ENCODE results near the gene PER3.

The PER3 gene

DNA sequence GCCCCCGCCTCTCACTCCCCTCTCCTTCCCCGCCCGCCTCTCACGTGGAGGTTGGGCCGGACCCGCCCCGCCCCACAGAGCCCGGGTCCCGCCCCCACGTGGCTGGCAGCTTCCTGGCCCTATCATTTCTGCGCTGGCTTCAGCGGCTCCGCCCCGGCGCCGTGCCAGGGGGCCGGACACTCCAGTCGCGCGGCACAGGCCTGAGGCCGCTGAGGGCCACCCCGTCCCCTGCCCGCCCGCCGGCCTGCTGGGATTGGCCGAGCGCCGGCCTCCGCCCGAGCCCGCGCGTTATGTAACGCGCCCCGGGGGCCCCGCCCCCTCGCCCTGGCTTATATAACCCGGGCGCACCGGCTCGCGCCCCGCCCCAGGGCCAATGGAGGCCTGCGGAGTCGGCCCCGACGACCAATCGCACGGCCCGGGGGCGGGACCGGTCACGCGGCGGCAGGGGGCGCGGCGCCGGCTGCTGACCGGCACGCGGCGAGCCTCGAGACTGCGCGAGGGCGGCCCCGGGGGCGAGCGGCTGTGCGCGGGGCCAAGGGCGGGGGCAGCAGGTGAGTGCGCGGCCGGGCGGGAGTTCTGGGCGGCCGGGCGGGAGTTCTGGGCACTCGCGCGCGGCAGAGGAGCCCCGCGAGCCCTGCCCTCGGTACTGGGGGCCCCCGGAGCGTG is at the start of gene PER3:
Gene PER3 (plus strand): TSS at position 466 of the 666 bp plus-strand sequence. CDS start 587 bp downstream, outside the sequence.
- peak; percentile 99 to 100 (median 99) for DNase-seq

DNA sequence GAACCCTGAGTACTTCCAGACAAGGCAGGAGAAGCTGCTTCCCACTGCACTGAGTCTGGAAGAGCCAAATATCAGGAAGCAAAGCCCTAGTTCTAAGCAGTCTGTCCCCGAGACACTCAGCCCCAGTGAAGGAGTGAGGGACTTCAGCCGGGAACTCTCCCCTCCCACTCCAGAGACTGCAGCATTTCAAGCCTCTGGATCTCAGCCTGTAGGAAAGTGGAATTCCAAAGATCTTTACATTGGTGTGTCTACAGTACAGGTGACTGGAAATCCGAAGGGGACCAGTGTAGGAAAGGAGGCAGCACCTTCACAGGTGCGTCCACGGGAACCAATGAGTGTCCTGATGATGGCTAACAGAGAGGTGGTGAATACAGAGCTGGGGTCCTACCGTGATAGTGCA is 46.0 kb upstream of the PER3 start:
- DNase-seq = no peak

DNA sequence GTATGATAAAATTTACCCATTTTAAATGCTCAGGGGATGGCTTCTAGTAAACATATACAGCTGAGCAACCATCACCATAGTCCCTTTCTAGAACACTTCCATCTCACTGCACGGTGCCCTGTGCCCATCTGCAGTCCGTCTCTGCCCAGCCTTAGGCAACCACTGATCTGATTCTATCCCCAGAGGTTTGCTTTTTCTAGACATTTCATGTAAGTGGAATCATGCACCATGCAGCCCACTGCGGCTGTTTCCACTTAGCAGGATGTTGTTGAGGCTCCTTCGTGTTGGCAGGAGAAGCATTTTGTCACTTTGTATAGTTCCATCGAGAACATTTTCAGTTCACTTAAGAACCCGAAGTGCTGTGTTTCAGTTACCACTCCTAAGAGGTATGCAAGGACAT is 40.7 kb upstream of the PER3 start:
- DNase-seq = no peak

DNA sequence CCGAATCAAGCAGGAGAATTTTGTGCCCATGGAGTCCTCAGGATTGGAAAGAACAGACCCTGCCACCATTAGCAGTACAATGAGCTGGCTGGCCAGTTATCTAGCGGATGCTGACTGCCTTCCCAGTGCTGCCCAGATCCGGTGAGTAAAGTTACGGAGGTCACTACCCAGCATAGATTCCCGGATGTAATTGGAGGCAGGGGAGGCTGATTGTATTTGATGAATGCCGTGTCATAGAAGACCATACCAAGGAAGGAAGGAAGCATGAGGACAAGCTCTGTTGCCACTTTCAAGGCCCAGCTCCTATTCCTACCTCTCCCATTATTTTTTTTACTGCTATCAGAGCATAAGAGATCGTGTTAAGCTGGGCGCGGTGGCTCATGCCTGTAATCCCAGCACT is 39.2 kb upstream of the PER3 start:
- DNase-seq = no peak

DNA sequence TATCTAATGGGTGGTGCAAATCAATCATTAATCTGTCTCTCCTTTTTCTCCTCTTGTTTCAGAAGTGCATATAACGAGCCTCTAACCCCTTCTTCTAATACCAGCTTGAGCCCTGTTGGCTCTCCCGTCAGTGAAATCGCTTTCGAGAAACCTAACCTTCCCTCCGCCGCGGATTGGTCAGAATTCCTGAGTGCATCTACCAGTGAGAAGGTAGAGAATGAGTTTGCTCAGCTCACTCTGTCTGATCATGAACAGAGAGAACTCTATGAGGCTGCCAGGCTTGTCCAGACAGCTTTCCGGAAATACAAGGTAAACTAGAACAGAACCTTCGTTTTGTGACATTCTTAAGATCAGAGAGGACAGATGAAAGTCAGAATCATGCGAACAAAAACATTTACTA is 38.3 kb upstream of the PER3 start:
- no peak for DNase-seq

DNA sequence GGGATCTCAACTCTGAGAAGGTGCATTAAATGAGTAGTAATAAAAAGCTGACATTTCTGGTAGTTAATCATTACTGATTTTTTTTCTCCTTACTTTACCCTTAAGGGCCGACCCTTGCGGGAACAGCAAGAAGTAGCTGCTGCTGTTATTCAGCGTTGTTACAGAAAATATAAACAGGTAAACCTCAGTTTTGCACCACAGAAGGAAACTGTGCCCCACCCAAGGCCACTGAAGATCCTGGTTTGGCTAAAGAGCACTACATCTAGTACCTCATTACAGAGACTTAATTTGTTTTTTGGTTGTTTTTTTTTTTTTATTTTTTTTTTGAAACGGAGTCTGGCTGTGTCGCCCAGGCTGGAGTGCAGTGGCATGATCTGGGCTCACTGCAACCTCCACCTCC is 36.5 kb upstream of the PER3 start:
- DNase-seq = no peak

DNA sequence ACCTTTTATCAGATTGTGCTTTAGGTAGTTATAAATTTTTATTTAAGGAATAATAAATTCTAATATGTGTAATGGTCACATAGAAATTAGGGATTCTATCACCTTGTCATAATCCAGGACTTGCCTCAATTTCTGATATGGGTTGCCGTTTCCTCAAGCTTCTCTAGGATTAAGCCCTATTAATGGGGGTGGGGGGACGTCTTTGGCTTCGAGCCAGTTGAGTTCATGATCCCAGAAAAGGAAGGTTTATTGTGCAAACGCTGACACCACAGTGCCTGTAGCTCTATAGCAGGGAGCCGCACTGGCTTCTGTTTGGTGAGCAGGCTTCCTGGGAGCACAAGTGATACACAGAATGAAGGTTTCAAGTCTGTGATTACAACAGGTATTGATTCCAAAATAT is 35.0 kb upstream of the PER3 start:
- no peak for DNase-seq

DNA sequence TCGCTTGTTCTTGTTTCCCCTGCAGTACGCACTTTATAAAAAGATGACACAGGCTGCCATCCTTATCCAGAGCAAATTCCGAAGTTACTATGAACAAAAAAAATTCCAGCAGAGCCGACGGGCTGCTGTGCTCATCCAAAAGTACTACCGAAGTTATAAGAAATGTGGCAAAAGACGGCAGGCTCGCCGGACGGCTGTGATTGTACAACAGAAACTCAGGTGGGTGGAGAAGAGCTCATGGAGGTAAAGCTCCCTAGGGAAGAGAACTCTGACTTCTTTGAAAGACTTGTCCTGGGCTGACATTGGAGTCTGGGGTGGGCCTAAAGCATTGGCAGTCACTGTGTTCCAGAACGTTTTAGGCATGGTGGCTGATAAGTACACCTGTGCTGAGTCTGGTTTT is 32.9 kb upstream of the PER3 start:
- no peak for DNase-seq

DNA sequence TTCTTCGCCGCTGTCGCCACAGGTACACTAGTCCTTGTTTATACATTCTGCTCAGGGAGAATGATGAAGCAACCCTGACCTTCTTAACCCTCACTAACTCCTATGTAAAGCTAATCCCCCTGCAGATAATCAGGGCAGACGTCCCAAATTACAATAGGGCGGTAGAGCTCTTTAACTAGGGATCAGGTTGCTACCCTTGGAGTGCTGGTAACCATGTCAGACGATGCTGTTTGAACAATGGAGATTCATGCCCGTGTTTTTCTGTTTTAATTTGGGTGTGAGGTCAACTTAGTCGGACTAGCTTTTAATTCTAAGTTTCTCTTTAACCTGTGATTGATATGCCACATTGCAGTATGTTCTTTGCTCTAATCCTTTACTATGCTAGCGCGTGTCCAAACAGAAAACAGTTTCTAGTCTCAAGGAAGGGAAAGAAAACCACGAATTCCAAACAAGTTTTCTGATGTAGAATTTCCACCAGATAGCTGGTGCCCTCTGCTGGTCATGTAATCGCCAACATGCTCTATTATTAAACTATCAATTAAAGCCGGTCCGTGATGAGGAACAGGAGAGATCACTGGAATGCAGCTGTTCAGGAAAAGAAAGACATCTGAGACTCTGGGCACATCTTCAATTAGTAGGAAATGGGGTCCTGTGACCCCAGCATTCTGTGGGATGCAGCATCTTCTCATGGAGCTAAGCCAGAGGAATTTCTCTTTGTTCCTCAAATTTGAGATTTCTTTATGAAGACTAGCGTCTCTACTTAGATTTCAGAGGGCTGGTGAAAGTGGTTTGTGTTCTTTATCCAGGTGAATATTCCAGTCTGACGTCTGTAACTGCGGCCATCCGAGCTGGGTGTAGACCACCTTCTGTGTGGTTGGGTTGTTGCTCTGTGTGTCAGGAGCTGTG is 31.3 kb upstream of the PER3 start:
- DNase-seq = peak; percentile 75 to 79 (median 76)

DNA sequence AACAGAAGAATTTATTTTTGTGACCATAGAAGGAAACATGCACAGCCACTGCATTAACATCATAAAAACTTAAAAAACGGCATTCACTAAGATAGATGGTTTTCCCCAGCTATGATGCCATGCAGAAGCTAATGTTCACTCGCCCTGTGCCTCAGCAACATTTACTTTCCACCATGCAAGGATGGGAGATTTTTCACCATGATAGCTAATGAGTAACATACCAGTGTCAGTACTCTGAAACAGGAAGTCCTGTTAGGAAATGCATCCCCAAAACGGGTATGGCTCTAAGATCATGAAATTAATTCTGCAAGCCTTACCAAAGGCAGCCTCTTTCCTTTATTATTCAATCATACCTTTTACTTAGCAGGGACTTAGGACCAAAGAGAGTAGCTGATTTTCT is 30.4 kb upstream of the PER3 start:
- peak; percentile 62 to 83 (median 81) for DNase-seq

DNA sequence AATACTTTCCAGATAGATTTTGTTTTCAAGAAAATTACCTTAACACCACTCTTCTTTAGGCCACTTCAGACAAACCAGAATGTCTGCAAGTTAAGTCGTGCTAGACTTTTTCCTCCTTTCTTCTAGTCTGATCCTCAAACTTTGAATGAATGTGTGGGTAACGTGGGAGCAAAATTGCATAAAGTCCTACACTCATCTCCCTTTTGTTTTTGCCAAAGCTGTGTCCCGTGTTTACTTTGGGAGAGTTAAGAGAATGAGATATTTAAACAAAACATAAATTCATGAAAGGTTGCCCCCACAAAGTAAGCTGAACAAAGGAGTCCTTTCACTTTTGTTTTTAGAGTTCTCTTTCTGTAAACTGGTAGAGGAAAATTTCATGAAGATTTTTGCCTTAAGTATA is 29.9 kb upstream of the PER3 start:
- no peak for DNase-seq

DNA sequence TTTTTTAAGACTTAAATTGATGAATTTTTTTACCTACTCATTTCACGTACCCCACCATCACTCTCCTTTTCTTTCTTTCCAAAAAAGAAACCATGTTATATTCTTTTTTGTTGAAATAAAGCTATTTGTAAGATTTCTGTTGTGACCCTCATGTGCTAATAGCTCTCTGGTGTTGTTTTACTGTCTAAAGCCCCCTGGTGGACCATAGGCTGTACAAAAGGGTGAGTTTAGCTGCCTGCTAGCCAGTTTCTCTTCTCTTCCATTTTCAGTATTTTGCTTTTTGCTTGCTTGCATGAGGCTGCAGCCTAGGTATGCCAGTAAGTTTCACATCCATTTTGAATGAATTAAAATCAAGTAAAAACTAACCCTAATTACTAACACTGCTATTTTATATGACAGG is 28.6 kb upstream of the PER3 start:
- DNase-seq = peak in 1 of 3 donors; percentile 25

DNA sequence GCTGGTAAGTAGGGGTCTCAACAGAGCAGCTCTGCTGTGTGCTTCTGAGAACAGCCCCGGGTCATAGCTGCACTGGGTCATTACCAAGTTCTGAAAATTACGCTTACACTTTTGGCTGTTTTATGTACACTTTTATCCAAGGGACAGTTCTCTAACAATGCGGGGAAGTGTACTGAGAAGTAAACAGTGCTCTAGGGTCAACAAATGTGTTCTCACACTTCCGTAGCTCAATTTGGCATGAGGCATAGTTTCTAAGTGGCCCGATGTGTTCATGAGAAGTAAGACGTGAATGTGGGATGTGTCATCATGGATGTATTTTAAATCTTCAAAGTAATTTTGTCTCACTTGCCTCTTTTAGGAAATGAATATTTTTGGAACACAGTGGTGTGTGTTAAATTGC is 23.8 kb upstream of the PER3 start:
- DNase-seq = no peak

DNA sequence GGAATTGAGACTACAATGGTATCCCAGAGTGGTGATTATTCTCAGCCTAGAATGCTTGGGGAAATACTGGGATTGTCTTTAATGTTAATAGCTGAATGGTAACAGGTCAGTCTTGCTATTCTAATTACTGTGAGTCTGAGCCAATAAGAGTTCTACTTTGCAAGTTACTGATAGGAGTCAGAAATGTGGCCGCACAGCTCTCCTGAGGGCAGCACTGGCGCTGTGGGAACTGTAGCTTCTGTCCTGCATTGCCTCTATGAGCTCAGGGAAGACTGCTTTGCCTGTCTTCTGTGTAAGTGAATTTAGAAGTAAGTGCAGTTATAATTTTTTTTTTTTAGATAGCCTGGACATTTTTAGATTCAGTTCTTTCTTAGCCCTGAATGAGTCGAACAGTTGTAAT is 23.0 kb upstream of the PER3 start:
- no peak for DNase-seq

DNA sequence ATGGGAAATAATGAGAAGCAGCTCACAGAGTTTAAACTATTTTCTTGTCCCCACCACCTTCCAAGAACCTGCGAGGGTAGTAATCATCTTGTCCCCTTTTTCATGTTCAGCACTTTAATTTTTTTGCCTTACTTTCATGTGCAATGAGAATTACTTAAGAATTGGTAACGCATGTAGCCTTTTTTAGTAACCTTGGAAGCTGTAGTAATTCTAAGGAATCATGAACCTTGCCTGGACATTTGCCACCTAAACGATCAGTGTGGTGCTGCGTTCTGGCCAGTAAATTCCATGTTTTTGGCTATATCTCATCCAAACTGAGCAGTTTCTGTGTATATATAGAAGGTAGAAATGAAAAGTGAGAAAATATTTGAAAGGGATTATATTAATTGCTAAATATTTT is 16.9 kb upstream of the PER3 start:
- DNase-seq = no peak

DNA sequence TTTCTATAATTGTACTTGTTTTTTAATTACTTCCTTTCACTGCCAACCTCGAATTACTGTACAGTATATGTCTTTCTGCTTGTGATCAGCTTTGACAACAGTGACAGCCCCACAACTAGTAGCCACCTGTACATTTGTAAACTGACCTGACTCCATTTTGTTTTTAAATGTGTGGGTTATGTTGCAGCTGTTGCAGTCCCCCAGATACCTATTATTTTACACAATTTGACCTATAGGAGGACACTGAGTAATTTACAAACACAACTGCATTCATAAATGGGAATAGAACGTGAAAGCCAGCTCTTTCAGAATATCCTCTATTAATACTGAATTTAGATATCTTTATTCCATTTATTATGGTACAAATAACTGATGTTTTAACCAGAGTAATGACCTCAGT is 15.5 kb upstream of the PER3 start:
- no peak for DNase-seq

DNA sequence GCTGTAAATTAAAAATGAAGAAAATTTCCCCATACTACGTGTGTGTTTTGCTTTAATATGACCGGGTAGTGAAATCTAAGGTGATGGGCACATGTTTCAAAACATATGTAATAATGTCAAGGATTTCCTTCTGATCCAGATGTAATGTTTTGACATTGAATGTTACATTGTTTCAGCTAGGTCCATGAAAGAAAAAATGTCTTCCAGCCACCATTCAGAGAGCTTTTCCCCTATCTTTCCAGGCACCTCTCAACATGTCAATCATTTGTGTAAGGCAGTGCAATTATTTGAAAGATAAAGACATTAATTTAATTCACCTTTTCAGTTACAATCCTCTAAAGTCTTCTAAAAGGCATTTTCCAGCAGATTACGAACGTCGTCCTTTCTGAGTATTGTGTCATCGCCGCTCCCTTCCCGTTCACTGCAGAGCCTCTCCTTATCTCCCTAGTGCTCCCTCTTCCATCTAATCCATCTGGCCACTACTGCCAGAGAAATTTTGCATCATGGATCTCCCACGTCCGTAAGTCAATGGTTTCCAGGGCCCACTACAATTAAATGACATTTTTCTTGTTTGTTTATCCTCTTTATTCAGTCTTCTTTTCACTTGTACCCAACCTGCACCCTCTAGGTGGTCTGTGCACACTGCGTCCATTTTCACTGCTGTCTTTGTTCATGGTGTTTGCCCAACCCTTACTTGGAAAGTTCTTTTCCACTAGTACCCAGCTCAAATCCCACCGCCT is 14.2 kb upstream of the PER3 start:
- DNase-seq = no peak

DNA sequence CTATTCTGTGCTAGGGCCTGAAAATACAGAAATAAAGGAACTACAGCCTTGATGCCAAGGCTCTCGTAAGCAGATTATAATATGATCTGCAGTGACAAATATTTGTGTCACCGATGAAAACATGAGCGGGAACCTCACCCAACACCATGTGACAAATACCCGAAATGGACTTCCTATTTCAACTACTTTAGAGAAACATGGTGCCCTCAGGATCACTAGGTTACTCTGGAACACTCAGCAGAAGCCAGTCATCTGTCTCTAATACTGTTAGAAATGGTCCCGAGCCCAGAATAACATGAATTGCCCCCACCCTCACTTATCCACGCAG is 13.5 kb upstream of the PER3 start:
- peak; percentile 75 to 88 (median 85) for DNase-seq

DNA sequence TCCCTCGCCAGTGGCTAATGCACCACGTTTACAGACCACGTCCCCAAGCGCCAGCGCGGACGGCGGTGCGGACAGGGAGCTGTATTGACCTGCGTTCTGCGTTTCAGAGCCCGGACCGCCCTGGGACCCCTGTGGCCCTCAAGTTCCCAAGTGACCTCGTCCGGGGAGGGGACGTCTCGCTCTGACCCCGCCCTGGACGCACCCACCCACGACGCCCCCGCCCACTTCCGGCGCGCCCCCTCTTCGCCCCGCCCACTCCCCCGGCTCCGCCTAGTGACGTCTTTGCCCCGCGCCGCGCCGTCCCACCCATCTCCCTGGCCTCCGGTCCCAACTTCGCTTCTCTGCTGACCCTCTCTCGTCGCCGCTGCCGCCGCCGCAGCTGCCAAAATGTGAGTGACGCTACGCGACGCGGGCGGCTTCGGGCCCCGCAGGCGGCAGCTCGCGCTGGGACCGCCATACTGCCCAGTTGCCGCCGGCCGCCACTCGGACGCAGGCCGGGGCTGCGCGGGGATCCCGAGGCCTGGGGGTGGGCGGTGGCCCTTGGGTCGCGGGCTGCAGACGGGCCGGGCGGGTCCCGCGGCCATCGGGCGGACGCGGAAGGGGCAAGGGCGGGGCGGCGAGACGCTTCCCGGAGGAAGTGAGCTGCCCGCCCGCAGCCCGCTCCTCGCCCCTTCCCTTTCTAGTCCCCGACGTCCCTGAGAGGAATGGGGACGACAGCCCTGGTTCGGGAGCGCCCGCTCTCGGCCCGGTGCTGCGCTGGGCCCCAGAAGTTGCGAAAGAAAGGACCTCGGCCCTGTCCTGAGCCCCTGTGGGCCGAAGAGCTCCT is 12.9 kb upstream of the PER3 start, which contains the start of gene VAMP3:
Gene VAMP3 (plus strand): TSS at position 300 of the 826 bp plus-strand sequence. CDS start 88 bp downstream, at position 388.
- DNase-seq = peak; percentile 91 to 97 (median 96)

DNA sequence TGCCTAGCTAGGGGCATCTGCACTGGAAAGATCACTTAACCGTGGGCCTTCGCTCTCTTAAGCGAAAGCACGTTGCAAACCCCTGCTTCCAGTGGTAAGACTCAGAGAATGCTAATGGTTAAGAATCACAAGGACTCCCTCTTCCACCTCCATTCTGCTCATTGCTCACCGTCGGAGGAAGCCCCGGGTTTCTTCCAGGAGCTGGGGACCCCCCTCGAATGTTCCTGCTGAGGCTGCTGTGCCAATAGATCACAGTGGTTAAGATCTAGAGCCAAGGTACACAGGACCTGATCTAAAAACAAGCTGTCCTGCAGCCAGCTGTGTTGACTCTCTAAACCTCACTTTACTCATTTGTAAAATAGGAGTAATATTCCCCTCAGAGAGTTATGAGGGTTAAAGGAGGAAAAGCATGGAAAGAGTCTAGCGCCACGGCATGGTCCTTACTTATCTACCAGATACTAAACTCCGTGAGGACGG is 12.2 kb upstream of the PER3 start:
- peak in 1 of 3 donors; percentile 14 for DNase-seq

DNA sequence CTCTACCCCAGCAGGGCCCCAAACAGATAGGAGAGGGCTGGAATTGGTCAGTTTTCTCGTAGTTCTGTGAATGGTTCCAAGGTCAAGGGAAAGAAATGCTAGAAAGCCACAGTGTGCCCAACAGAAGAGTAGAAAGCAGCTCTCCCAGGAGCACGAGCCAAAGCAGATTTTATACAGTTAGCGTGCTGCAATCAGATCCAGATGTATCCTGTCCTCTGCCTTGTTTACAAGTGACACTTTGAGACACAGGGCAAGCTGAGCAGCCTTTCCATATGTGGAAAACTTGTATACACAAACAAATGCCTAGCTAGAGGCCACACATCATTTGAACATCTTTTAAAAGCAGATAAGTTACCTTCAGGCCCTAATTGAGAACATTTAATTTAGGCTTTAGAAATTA is 6.5 kb upstream of the PER3 start:
- DNase-seq = no peak

DNA sequence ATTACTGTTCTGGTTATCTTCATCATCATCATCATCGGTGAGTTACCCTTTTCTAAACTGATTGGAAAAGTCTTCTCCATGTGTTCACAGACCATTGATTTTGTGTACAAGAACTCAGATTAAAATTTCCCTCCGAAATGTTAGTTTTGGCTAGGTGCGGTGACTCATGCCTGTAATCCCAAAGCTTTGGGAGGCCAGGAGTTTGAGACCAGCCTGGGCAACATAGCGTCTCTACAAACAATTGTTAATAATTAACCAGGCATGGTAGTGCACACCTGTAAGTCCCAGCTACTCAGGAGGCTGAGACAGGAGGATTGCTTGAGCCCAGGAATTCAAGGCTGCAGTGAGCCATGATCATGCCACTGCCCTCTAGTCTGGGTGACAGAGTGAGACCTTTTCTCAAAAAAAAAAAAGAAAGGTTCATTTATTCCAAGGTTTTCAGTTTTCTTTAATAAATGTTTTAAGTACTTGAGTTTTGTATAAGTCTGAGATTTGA is 5.9 kb upstream of the PER3 start:
- no peak for DNase-seq
